Mucosa of rectum (tissue), 2 donors: ENCODE data around the gene FAXC.
"Not testable (repeated sequence)": the region's sequence is repeated elsewhere in the genome, so short reads cannot be mapped to it uniquely, and the experiment has no call there.

ENCODE experiments used
- H3K27ac ChIP-seq, 2 donors: one replicate each; pipeline ENCODE4 v1.7.0; 2013; ENCODE audit warnings: inconsistent platforms in 2 of 2, low read depth in 2 of 2, low read length in 2 of 2
- H3K27me3 ChIP-seq, 2 donors: one replicate each; pipeline ENCODE4 v1.7.0; 2013; ENCODE audit warnings: low read length in 2 of 2; ENCODE audit not compliant: control insufficient read depth in 2 of 2, insufficient read depth in 2 of 2
- H3K36me3 ChIP-seq, 2 donors: one replicate each; pipeline ENCODE4 v1.7.0; 2013; ENCODE audit warnings: low read length in 2 of 2; ENCODE audit not compliant: control insufficient read depth in 2 of 2, insufficient read depth in 2 of 2
- H3K4me1 ChIP-seq, 2 donors: one replicate each; pipeline ENCODE4 v1.7.0; 2013; ENCODE audit warnings: low read length in 2 of 2, mild to moderate bottlenecking in 1 of 2; ENCODE audit not compliant: control insufficient read depth in 2 of 2, insufficient read depth in 2 of 2
- H3K4me3 ChIP-seq, 2 donors: one replicate each; pipeline ENCODE4 v1.7.0; 2013; ENCODE audit warnings: low read length in 2 of 2
- H3K9ac ChIP-seq, 2 donors: one replicate each; pipeline ENCODE4 v1.7.0; 2013; ENCODE audit warnings: low read length in 2 of 2, low read depth in 1 of 2, mild to moderate bottlenecking in 1 of 2
- H3K9me3 ChIP-seq, 2 donors: one replicate each; pipeline ENCODE4 v1.7.0; 2013; ENCODE audit warnings: low read length in 2 of 2; ENCODE audit not compliant: control insufficient read depth in 2 of 2
- donor health status: healthy.
- donor health status: Normal muscosa, but diverticular disease.

FAXC gene

GRCh38 chr6:99344289-99344688, 5.2 kb downstream of the FAXC start:
- Histone ChIP-seq H3K27ac (no peak overlapping the region), H3K27me3 (peaks cover 2 to 5% of the 10 kb centered on the region in 2 donors), H3K4me1 (peaks cover 0 to 3% of the 10 kb centered on the region in 2 donors), H3K4me3 (no peak overlapping the region), H3K36me3 (no peaks in the 10 kb centered on the region), H3K9me3 (no peaks in the 10 kb centered on the region), H3K9ac (no peak overlapping the region)

GRCh38 chr6:99341862-99342455, 7.5 kb downstream of the FAXC start:
- H3K27ac ChIP-seq, result no peak overlapping the region
- no peak overlapping the region for H3K9ac ChIP-seq
- H3K9me3 ChIP-seq, result no peaks in the 10 kb centered on the region
- peaks cover 0 to 4% of the 10 kb centered on the region in 2 donors for H3K27me3 ChIP-seq
- no peak overlapping the region for H3K4me3 ChIP-seq
- no peaks in the 10 kb centered on the region for H3K36me3 ChIP-seq
- H3K4me1 ChIP-seq, result no peaks in the 10 kb centered on the region

GRCh38 chr6:99338188-99338587, 11.3 kb downstream of the FAXC start:
- no peak overlapping the region for H3K27ac ChIP-seq
- H3K27me3 ChIP-seq, result peaks cover 0 to 4% of the 10 kb centered on the region in 2 donors
- H3K4me1 ChIP-seq, result no peaks in the 10 kb centered on the region
- H3K9me3 ChIP-seq, result no peaks in the 10 kb centered on the region
- H3K36me3 ChIP-seq, result no peaks in the 10 kb centered on the region
- H3K4me3 ChIP-seq, result no peak overlapping the region
- no peak overlapping the region for H3K9ac ChIP-seq

- not testable (repeated sequence) for H3K27ac ChIP-seq, H3K4me1 ChIP-seq, H3K9ac ChIP-seq, H3K27me3 ChIP-seq, H3K9me3 ChIP-seq, H3K4me3 ChIP-seq, H3K36me3 ChIP-seq
Measured at GRCh38 chr6:99335298-99335697, 14.2 kb downstream of the FAXC start.

GRCh38 chr6:99334526-99335127, 14.8 kb downstream of the FAXC start:
- H3K4me1 ChIP-seq, result no peaks in the 10 kb centered on the region
- no peak overlapping the region for H3K9ac ChIP-seq
- H3K27me3 ChIP-seq, result peaks cover 0 to 4% of the 10 kb centered on the region in 2 donors
- H3K4me3 ChIP-seq, result no peak overlapping the region
- H3K9me3 ChIP-seq, result no peaks in the 10 kb centered on the region
- H3K27ac ChIP-seq, result no peak overlapping the region
- no peaks in the 10 kb centered on the region for H3K36me3 ChIP-seq

- Histone ChIP-seq H3K4me3 (no peak overlapping the region), H3K4me1 (no peaks in the 10 kb centered on the region), H3K9ac (no peak overlapping the region), H3K27ac (no peak overlapping the region), H3K9me3 (no peaks in the 10 kb centered on the region), H3K27me3 (no peaks in the 10 kb centered on the region), H3K36me3 (no peaks in the 10 kb centered on the region)
Measured at GRCh38 chr6:99333068-99333467, 16.4 kb downstream of the FAXC start.

- Histone ChIP-seq H3K4me1 (no peaks in the 10 kb centered on the region), H3K4me3 (no peak overlapping the region), H3K9me3 (no peaks in the 10 kb centered on the region), H3K9ac (no peak overlapping the region), H3K27ac (no peak overlapping the region), H3K36me3 (no peaks in the 10 kb centered on the region), H3K27me3 (no peaks in the 10 kb centered on the region)
Measured at GRCh38 chr6:99331531-99331930, 17.9 kb downstream of the FAXC start.

- Histone ChIP-seq H3K27me3 (no peaks in the 10 kb centered on the region), H3K4me1 (no peaks in the 10 kb centered on the region), H3K36me3 (no peaks in the 10 kb centered on the region), H3K27ac (no peak overlapping the region), H3K4me3 (no peak overlapping the region), H3K9ac (no peak overlapping the region), H3K9me3 (no peaks in the 10 kb centered on the region)
Measured at GRCh38 chr6:99330159-99330558, 19.3 kb downstream of the FAXC start.

- Histone ChIP-seq H3K36me3 (no peaks in the 10 kb centered on the region), H3K27me3 (no peaks in the 10 kb centered on the region), H3K4me3 (no peak overlapping the region), H3K4me1 (no peaks in the 10 kb centered on the region), H3K9me3 (no peaks in the 10 kb centered on the region), H3K9ac (no peak overlapping the region), H3K27ac (no peak overlapping the region)
Measured at GRCh38 chr6:99324996-99325395, 24.5 kb downstream of the FAXC start.

GRCh38 chr6:99318566-99318965, 30.9 kb downstream of the FAXC start:
- no peaks in the 10 kb centered on the region for H3K4me1 ChIP-seq
- no peaks in the 10 kb centered on the region for H3K27me3 ChIP-seq
- no peak overlapping the region for H3K9ac ChIP-seq
- H3K4me3 ChIP-seq, result no peak overlapping the region
- no peaks in the 10 kb centered on the region for H3K36me3 ChIP-seq
- no peaks in the 10 kb centered on the region for H3K9me3 ChIP-seq
- H3K27ac ChIP-seq, result no peak overlapping the region
